Aorta (tissue), 5 donors: ENCODE measurements around the gene ZNHIT1. TPM values are rescaled to one million over a fixed set of nuclear protein-coding genes. Genes with fewer than 3 reads are reported as not detected.

Experiments used
- ATAC-seq: fragments of 200-7000 bp; cut with Tn5 transposase; one replicate; pipeline ENCODE4 v1.9.1; 2022; ENCODE audit warnings: moderate library complexity; ENCODE audit not compliant: low FRiP score
- DNase-seq, 2 donors: peaks; one replicate each; pipeline ENCODE4 v3.0.0-alpha.2; 2020
- H3K27ac ChIP-seq, 2 donors: one replicate each; pipeline ENCODE4 v1.5.1; 2013; ENCODE audit warnings: low read length in 2 of 2, mild to moderate bottlenecking in 2 of 2, moderate library complexity in 2 of 2, control low read depth in 1 of 2, inconsistent platforms in 1 of 2, low read depth in 1 of 2
- H3K27me3 ChIP-seq, 2 donors: one replicate each; pipeline ENCODE4 v1.6.1; 2013; ENCODE audit warnings: control low read depth in 1 of 2, low read length in 1 of 2, mild to moderate bottlenecking in 1 of 2, moderate library complexity in 1 of 2; ENCODE audit not compliant: insufficient read depth in 2 of 2, control insufficient read depth in 1 of 2
- H3K36me3 ChIP-seq, 2 donors: one replicate each; pipeline ENCODE4 v1.6.1; 2013; ENCODE audit warnings: control low read depth in 1 of 2, low read length in 1 of 2, mild to moderate bottlenecking in 1 of 2; ENCODE audit not compliant: insufficient read depth in 2 of 2, control insufficient read depth in 1 of 2
- H3K4me1 ChIP-seq, 2 donors: one replicate each; pipeline ENCODE4 v1.6.1; 2013; ENCODE audit warnings: low read length in 2 of 2, control low read depth in 1 of 2, mild to moderate bottlenecking in 1 of 2, moderate library complexity in 1 of 2; ENCODE audit not compliant: insufficient read depth in 2 of 2, control insufficient read depth in 1 of 2
- H3K4me3 ChIP-seq, 2 donors: one replicate each; pipeline ENCODE4 v1.5.1; 2013; ENCODE audit warnings: low read length in 2 of 2, control low read depth in 1 of 2, mild to moderate bottlenecking in 1 of 2
- H3K9me3 ChIP-seq: one replicate; pipeline ENCODE4 v1.6.1; 2013; ENCODE audit warnings: mild to moderate bottlenecking, low read length; ENCODE audit not compliant: control insufficient read depth
- WGBS, 2 donors: extraction: QIAGEN DNeasy Blood & Tissue Kit; methylation state at CpG; one replicate each; pipeline ENCODE4 v1.1.7; 2013; 5-methylcytosine and 5-hydroxymethylcytosine counted together
- intact Hi-C, 2 donors: fragments of 100-400 bp; cut with DNase I; formaldehyde crosslinking; loops; one replicate each; pipeline versions ENCODE4 v1.14.2 to v1.15.0; 2022
- polyA plus RNA-seq, 2 donors: library from polyadenylated mRNA; stranded (reverse); fragments of 200-250 nt; gene quantifications; one replicate each; pipeline ENCODE4 v1.2.3, GENCODE V29; 2013
- total RNA-seq, 2 donors: library from RNA; stranded (reverse); fragmentation: NEBNext Ultra II Directional; extraction: Animal tissue kit (Norgen Biotek cat#: 25700); gene quantifications; one replicate each; pipeline ENCODE4 v1.2.1, GENCODE V29; 2021
- donor health status: healthy with polysubstance abuse.
- donor health status: Bipolar disorder and iron deficiency.
- donor health status: DM: no; HTN: no; CAD: no.
- donor health status: DM: no; HTN: no; CAD: no.
- donor health status: DM: yes; HTN: yes; CAD: no.

Gene ZNHIT1
- total and polyA plus RNA-seq, 4 donors: 48.7 to 114 (median 75.1) TPM

DNA sequence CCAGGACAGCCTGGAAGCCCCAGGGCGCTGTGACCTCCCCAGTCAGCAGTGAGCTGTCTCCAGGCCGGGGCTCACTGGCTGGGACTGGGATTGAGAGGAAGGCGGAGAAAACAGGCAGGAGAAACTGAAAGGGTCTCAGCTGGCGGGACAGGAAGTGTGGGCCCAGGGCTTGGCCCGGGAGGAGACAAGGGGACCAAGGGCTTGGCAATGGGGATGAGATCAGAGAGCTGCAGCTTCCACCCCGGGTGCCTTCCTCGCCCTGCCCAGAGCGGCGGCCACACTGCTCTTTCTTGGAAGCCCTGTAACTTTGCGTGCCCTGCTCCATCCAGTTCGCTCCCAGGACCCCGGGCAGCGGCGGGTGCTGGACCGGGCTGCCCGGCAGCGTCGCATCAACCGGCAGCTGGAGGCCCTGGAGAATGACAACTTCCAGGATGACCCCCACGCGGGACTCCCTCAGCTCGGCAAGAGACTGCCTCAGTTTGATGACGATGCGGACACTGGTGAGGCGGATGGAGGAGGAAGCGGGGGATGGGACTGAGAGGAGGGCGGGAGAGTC is 4.4 kb downstream of the ZNHIT1 start:
- no peaks in the 10 kb centered on the region for H3K9me3 ChIP-seq
- no peak for DNase-seq
- no peak overlapping the region for H3K27ac ChIP-seq
- WGBS, 2 donors: 91 to 92% methylated on average over 26 to 27 of the region's 27 CpGs
- H3K4me1 ChIP-seq: no peaks in the 10 kb centered on the region
- intact Hi-C loops: no loop called here
- no peaks in the 10 kb centered on the region for H3K27me3 ChIP-seq
- no peak for ATAC-seq
- peaks cover 0 to 1% of the 10 kb centered on the region in 2 donors for H3K36me3 ChIP-seq
- no peak overlapping the region for H3K4me3 ChIP-seq

DNA sequence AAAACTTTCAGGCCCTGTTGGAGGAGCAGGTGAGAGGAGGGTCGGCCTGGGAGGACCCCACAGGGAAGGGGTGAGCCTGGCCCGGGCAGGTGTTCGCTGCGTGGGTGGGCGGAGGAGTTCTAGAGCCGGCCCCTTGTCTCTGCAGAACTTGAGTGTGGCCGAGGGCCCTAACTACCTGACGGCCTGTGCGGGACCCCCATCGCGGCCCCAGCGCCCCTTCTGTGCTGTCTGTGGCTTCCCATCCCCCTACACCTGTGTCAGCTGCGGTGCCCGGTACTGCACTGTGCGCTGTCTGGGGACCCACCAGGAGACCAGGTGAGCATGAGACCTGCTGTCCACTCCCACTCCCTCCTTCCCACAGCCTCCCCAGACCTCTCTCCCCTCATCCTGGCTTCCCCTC is 5.6 kb downstream of the ZNHIT1 start:
- no peaks in the 10 kb centered on the region for H3K9me3 ChIP-seq
- 96 to 97% methylated on average over 15 of the region's 15 CpGs for WGBS, 2 donors
- H3K4me3 ChIP-seq: no peak overlapping the region
- H3K36me3 ChIP-seq: peaks cover 0 to 1% of the 10 kb centered on the region in 2 donors
- no peak overlapping the region for H3K27ac ChIP-seq
- H3K27me3 ChIP-seq: no peaks in the 10 kb centered on the region
- DNase-seq (no peak), ATAC-seq (peak; percentile 26)
- intact Hi-C loops: no loop called here
- H3K4me1 ChIP-seq: no peaks in the 10 kb centered on the region

GRCh38 chr7:101225650-101226049 is 7.7 kb downstream of the ZNHIT1 start:
- ATAC-seq: no peak
- WGBS, 2 donors: 93 to 96% methylated on average over 6 of the region's 6 CpGs
- no peaks in the 10 kb centered on the region for H3K27me3 ChIP-seq
- no peaks in the 10 kb centered on the region for H3K4me1 ChIP-seq
- H3K27ac ChIP-seq: no peak overlapping the region
- peaks cover 0 to 1% of the 10 kb centered on the region in 2 donors for H3K36me3 ChIP-seq
- DNase-seq: no peak
- no peaks in the 10 kb centered on the region for H3K9me3 ChIP-seq
- H3K4me3 ChIP-seq: no peak overlapping the region
- intact Hi-C loops: no loop called here

- WGBS, 2 donors: 87 to 89% methylated on average over 9 of the region's 9 CpGs
- no peak for DNase-seq
- no peaks in the 10 kb centered on the region for H3K27me3 ChIP-seq
- no peak for ATAC-seq
- no peaks in the 10 kb centered on the region for H3K4me1 ChIP-seq
- no peak overlapping the region for H3K4me3 ChIP-seq
- no peak overlapping the region for H3K27ac ChIP-seq
- H3K9me3 ChIP-seq: no peaks in the 10 kb centered on the region
- H3K36me3 ChIP-seq: peaks cover 0 to 1% of the 10 kb centered on the region in 2 donors
- intact Hi-C loops: no loop called here
These were observed 8.8 kb downstream of the ZNHIT1 start for GRCh38 chr7:101226721-101227120.

- Histone ChIP-seq H3K9me3 (no peaks in the 10 kb centered on the region), H3K27ac (no peak overlapping the region), H3K27me3 (no peaks in the 10 kb centered on the region), H3K4me3 (no peak overlapping the region), H3K36me3 (no peaks in the 10 kb centered on the region), H3K4me1 (no peaks in the 10 kb centered on the region)
- WGBS, 2 donors: 74 to 78% methylated on average over 7 of the region's 7 CpGs
- no peak for DNase-seq
- intact Hi-C loops: no loop called here
- no peak for ATAC-seq
These were observed 13.7 kb downstream of the ZNHIT1 start for GRCh38 chr7:101231644-101232043.

DNA sequence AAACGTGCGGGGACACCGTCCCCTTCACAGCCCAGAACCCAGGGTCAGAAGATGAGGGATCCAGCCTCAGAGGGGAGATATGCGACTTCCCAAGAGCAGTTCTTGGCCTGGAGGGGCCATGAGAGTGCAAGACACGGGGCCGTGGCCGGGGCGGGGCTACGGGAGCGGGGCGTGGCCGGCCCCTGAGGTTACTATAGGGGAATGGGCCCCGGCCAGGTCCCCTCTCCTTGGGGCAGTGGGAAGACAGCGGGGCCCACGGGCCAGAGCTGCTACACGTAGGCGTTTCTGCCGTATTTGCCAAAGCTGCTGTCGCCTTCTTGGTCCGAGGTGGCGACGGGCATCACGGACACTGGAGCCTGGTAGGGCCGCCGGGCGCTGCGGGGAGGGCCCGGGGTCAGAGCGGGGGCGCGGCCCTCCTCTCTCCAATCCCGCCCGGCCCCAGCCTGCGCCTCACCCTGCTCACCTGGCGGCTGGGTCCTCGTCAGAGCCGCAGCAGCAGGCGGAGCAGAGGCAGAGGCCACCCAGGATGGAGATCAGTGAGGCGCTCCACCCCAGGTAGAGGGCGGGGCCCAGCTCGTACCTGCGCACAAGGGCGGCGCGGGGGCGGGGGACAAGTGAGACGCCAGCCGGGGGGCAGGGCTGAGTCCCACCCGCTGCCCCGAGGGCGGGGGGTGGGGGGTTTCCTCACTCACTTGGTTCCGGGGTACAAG is 14.3 kb downstream of the ZNHIT1 start:
- DNase-seq: no peak
- WGBS, 2 donors: 15 to 17% methylated on average over 37 to 52 of the region's 52 CpGs
- no peak overlapping the region for H3K27ac ChIP-seq
- intact Hi-C loops: no loop called here
- no peaks in the 10 kb centered on the region for H3K4me1 ChIP-seq
- H3K9me3 ChIP-seq: no peaks in the 10 kb centered on the region
- H3K36me3 ChIP-seq: no peaks in the 10 kb centered on the region
- ATAC-seq: peak; percentile 31
- no peaks in the 10 kb centered on the region for H3K27me3 ChIP-seq
- H3K4me3 ChIP-seq: no peak overlapping the region

- H3K4me1 ChIP-seq: no peaks in the 10 kb centered on the region
- H3K9me3 ChIP-seq: no peaks in the 10 kb centered on the region
- no peaks in the 10 kb centered on the region for H3K27me3 ChIP-seq
- no peak overlapping the region for H3K4me3 ChIP-seq
- no peak overlapping the region for H3K27ac ChIP-seq
- no peak for DNase-seq
- no peak for ATAC-seq
- 84 to 86% methylated on average over 21 of the region's 21 CpGs for WGBS, 2 donors
- intact Hi-C loops: no loop called here
- H3K36me3 ChIP-seq: no peaks in the 10 kb centered on the region
These were observed 16.1 kb downstream of the ZNHIT1 start for GRCh38 chr7:101233907-101234547.

- no peaks in the 10 kb centered on the region for H3K4me1 ChIP-seq
- DNase-seq (no peak), ATAC-seq (no peak)
- intact Hi-C loops: no loop called here
- no peaks in the 10 kb centered on the region for H3K27me3 ChIP-seq
- no peak overlapping the region for H3K27ac ChIP-seq
- WGBS, 2 donors: 83 to 88% methylated on average over 5 of the region's 5 CpGs
- H3K4me3 ChIP-seq: no peak overlapping the region
- no peaks in the 10 kb centered on the region for H3K9me3 ChIP-seq
- H3K36me3 ChIP-seq: no peaks in the 10 kb centered on the region
These were observed 16.7 kb downstream of the ZNHIT1 start for GRCh38 chr7:101234636-101235035.

GRCh38 chr7:101235050-101235449 is 17.1 kb downstream of the ZNHIT1 start:
- 70 to 74% methylated on average over 11 of the region's 11 CpGs for WGBS, 2 donors
- Histone ChIP-seq H3K36me3 (no peaks in the 10 kb centered on the region), H3K4me1 (no peaks in the 10 kb centered on the region), H3K9me3 (no peaks in the 10 kb centered on the region), H3K27ac (no peak overlapping the region), H3K4me3 (no peak overlapping the region), H3K27me3 (no peaks in the 10 kb centered on the region)
- intact Hi-C loops: no loop called here
- DNase-seq (no peak), ATAC-seq (no peak)
